HG03097 (cell line): ENCODE results near the gene TFIP11.

Experiments
- ATAC-seq: cut with Tn5 transposase; IDR thresholded peaks from one replicate; pipeline ENCODE4 v1.9.1; 2021; ENCODE audit not compliant: unreplicated experiment, low FRiP score

TFIP11 gene

GRCh38 chr22:26481112-26481693, 31.1 kb downstream of the TFIP11 start:
- no peak for ATAC-seq

GRCh38 chr22:26480611-26480932, 31.7 kb downstream of the TFIP11 start:
- no peak for ATAC-seq

GRCh38 chr22:26479792-26480610, 32.3 kb downstream of the TFIP11 start:
- ATAC-seq, result no peak

- no peak for ATAC-seq
Measured at GRCh38 chr22:26479043-26479791, 33.1 kb downstream of the TFIP11 start.

DNA sequence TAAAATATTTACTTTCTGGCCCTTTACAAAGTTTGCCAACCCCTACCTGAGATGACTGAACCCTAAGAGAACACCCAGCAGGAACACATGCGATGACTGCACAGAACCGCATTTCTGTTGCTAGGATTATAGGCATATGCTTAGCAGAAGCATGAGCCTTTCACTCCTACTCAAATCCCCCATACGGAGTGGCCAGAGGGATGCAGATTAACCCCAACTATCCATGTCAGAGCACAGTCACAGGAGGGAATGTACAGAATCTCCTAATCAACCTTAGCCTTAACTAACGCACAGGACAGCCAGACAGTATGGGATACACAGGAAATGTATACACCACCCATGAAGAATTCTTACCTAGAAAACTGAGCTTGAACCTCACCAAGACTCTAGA, 34.9 kb downstream of the TFIP11 start:
- ATAC-seq, result no peak

GRCh38 chr22:26476705-26477340, 35.5 kb downstream of the TFIP11 start:
- no peak for ATAC-seq

DNA sequence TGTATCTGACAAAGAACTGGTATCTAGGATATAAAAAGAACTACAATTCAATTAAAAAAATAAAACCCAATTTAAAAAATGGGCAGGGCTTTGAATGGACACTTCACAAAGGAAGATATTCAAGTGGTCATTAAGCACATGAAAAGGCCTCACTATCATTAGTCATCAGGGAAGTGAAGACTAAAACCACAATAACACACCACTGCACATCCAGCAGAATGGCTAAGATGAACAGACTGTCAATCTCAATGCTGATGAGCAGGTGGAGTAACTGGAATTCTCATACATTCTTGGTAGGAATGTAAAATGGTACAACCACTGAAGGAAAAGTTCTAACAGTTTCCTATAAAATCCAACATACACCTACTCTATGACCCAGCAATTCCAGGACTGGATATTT, 37.6 kb downstream of the TFIP11 start:
- ATAC-seq, result no peak

- ATAC-seq, result no peak
Measured at GRCh38 chr22:26471522-26471921, 40.8 kb downstream of the TFIP11 start.

DNA sequence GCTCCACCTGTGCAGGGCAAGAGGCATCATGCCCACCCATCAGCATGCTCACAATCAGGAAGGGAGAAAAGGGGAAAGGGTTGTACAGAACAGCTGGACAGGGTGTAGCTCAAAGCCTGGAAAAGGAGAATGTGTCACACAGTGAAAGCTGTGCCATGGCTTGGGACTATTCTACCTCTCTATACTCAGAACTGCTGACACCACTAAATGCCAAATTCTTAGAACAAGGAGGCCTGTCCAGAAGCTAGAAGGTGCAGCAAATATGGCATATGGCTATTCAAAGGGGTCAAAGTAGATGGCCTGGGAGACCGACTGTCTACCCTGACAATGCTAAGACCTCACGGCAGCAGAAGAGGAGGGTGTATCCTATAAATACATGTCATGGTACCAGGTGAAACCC, 41.5 kb downstream of the TFIP11 start:
- ATAC-seq, result no peak

DNA sequence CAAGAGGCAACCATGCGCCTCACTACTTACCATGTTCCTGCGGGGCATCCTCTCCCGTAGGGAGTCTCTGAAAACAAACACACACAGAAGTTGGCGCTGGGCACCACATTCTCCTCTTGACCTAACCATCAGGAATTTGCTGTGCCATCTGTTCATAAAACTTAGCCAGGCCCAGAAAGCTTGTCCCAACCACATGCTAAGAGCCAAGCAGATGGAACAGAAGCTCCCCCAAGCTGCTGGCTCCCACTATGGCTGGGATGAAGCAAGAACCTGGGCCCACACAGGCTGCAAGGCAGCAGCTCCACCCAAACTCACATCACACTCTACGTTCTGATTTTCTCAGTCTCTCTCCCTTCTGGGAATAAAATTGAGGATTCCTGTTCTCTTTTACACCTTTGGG, 46.1 kb downstream of the TFIP11 start:
- ATAC-seq, result no peak

DNA sequence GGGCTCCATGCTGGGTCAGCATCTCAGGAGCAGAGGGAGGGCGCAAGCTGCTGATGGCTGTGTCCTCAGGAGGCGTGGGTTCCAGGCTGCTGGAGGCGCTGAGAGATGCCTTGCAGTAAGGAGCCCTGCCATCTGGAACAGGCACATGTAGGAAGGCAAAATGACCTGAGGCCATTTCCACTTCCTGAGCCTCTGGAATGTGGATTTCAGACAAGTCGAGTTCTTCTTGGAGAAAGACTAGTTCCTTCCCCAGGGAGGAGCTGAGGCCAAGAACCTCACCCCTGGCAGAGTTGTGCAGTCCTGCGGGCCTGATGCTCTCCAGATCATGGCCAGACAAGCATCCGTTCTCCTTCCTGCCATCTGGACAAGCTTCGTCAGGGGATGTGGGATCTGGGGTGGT, 48.0 kb downstream of the TFIP11 start:
- no peak for ATAC-seq

DNA sequence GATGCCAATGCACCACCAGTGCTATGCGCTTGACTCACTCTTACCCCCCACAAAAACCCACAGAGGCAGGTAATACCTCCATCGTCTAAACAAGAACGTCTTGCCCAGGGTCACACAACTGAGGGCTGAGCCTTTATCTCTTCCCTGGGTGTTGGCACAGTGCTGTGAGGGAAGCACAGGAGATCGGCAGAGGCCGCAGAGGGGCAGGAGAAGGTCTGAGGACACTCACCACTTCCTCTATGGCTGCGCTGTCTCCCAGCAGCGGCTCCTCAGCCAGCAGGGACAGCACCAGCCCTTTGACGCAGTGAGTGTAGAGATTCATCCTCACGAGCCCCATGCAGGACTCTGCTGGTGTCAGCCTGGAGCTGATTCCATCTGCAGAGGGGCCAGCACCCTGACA, 48.6 kb downstream of the TFIP11 start:
- ATAC-seq, result no peak

DNA sequence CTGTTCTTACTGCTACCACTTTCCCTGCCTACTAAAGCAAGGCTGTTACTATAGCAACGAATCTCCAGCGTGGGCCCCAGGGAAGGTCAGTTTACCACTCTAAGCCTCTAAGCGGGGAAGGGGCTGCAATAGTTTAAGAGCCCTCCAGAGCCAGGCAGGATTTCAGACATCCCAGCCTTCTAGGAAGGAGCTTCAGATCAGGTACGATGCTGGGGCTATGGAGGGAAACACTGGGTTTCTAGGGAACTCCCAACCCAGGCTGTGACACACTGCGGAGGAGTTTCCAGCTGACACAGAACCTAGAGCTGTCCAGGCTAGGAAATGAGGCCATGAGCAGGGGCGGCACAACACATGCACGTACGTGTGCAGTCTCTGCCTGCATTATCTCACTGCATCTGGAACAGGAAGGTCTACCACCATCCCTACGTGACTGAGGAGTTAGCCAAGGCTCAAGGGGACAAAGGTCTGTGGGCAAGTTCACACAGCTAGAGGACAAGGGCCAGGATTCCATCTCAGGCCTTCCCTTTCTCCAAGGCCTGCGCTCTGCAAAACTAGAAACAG, 49.1 kb downstream of the TFIP11 start:
- ATAC-seq, result no peak

DNA sequence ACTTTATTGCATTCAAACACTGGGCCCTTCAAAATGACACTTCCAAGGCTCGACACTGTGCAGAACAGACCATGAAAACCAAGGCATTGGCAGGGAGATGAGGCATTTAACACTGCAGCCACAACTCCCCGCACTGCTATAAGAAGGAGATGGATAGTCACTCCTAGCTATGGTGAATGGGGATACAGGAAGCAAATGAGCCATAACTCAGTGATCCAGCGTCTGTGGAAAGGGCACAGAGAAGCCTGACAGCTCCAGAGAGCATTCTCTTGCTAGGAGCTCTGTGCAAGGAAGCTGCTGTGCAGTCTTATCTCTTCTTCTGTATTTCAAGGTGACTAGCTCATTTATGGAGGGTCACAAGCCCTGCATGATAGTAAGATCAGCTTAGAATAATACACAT, 49.6 kb downstream of the TFIP11 start:
- ATAC-seq, result no peak

DNA sequence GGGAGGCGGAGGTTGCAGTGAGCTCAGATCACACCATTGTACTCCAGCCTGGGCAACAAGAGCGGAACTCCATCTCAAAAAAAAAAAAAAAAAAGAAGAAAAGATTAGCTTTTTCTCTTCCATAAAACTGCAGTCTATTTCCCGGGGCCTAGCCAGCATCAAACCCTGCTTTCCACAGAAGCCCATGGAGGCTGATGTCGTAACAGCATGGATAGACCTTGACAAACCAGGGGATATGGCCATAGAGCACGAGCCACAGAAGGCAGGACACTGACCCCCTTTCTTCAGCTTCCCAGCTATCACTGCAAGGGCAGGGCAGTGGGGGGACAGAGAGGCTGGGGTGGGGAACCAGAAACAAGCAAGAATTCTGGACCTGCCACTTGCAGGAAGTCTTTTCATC, 50.2 kb downstream of the TFIP11 start:
- ATAC-seq, result no peak

GRCh38 chr22:26461188-26461810, 51.0 kb downstream of the TFIP11 start:
- no peak for ATAC-seq

- ATAC-seq, result no peak
Measured at GRCh38 chr22:26460202-26460601, 52.1 kb downstream of the TFIP11 start.

DNA sequence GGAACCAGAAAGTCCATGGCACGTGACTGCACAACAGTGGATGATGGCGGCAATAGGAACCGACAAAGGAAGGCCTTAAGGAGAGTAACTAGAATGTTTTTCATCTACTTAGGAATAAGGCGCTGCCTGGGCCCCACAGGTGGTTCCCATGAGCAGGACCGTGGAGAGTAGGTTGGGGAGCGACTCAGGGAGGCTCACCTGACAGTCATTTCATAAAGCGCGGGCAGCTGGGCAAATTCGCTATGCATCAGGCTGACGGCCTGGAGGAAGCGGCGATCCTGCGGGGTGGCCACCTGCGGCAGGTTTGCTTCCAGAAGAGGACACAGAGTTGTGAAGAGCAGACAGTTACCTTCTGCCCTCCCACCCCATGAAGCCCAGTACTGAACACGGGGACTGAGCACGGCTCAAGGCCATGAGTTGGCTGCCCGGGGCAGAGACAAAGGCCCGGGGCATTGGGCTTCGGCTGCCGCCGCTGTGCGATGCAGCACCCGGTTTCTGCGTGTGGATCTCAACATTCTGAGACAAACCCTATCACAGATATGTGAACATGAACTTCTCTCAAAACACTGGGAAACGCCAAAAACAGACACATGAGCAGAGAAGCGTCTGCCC, 54.5 kb downstream of the TFIP11 start:
- ATAC-seq, result no peak

GRCh38 chr22:26453812-26454500, 58.3 kb downstream of the TFIP11 start:
- no peak for ATAC-seq

- no peak for ATAC-seq
Measured at GRCh38 chr22:26453216-26453615, 59.1 kb downstream of the TFIP11 start.
